Hepatocyte (in vitro differentiated cells): ENCODE data around the gene SH3BP4.

Source experiments
- CTCF ChIP-seq: fragments of 200-600 bp; sonication (generic); IDR thresholded peaks from 2 replicates; pipeline ENCODE4 v1.5.1; 2016; ENCODE audit warnings: antibody characterized with exemption, mild to moderate bottlenecking; ENCODE audit not compliant: poor library complexity
- EZH2 ChIP-seq: fragments of 200-600 bp; sonication (generic); IDR thresholded peaks from 2 replicates; pipeline ENCODE4 v1.6.1; 2016; ENCODE audit warnings: antibody characterized with exemption, mild to moderate bottlenecking, borderline replicate concordance
- EZH2phosphoT487 ChIP-seq: fragments of 200-600 bp; sonication (generic); IDR thresholded peaks from one replicate; pipeline ENCODE4 v1.6.1; 2018; ENCODE audit warnings: antibody characterized with exemption, mild to moderate bottlenecking, low read depth, moderate library complexity; ENCODE audit not compliant: unreplicated experiment, severe bottlenecking

- TF ChIP-seq EZH2, result no peak
- no peak for TF ChIP-seq CTCF
- no peak for TF ChIP-seq EZH2phosphoT487
Measured at GRCh38 chr2:235056768-235057167, 105.0 kb downstream of the SH3BP4 start.
